H9 (cell line): ENCODE data around the gene PREX1. TPM values are rescaled to one million over a fixed set of nuclear protein-coding genes. Genes with fewer than 3 reads are reported as not detected.

ENCODE experiments used
- DNase-seq: peaks from one replicate; pipeline ENCODE4 v3.0.0-alpha.2; 2017
- H2AFZ ChIP-seq: one replicate; pipeline ENCODE4 v1.6.1; 2013; ENCODE audit warnings: mild to moderate bottlenecking, low read length, control low read depth, moderate library complexity
- H2AK5ac ChIP-seq: 2 replicates; pipeline ENCODE4 v1.6.1; 2013; ENCODE audit warnings: low read length, control low read depth, mixed read lengths; ENCODE audit not compliant: insufficient read length
- H2BK120ac ChIP-seq: one replicate; pipeline ENCODE4 v1.6.1; 2013; ENCODE audit warnings: low read depth, mild to moderate bottlenecking, low read length, control low read depth, inconsistent platforms; ENCODE audit not compliant: poor library complexity, severe bottlenecking
- H2BK12ac ChIP-seq: 2 replicates; pipeline ENCODE4 v1.6.1; 2013; ENCODE audit warnings: low read length, control low read depth, mixed read lengths, low read depth; ENCODE audit not compliant: insufficient read length
- H2BK15ac ChIP-seq: 2 replicates; pipeline ENCODE4 v1.6.1; 2013; ENCODE audit warnings: low read depth, low read length, control low read depth
- H2BK20ac ChIP-seq: one replicate; pipeline ENCODE4 v1.6.1; 2013; ENCODE audit warnings: low read depth, mild to moderate bottlenecking, low read length, control low read depth, inconsistent platforms; ENCODE audit not compliant: poor library complexity, severe bottlenecking
- H2BK5ac ChIP-seq: 2 replicates; pipeline ENCODE4 v1.6.1; 2013; ENCODE audit warnings: low read length, control low read depth, mixed read lengths; ENCODE audit not compliant: insufficient read length
- H3K14ac ChIP-seq: 2 replicates; pipeline ENCODE4 v1.6.1; 2013; ENCODE audit warnings: low read length, control low read depth; ENCODE audit not compliant: insufficient read depth
- H3K18ac ChIP-seq: 2 replicates; pipeline ENCODE4 v1.6.1; 2013; ENCODE audit warnings: low read depth, mild to moderate bottlenecking, mixed read lengths, low read length, control low read depth; ENCODE audit not compliant: insufficient read length
- H3K23ac ChIP-seq: 2 replicates; pipeline ENCODE4 v1.6.1; 2013; ENCODE audit warnings: low read length, control low read depth, mixed read lengths, low read depth; ENCODE audit not compliant: insufficient read length
- H3K23me2 ChIP-seq: 2 replicates; pipeline ENCODE4 v1.6.1; 2013; ENCODE audit warnings: low read depth, mild to moderate bottlenecking, mixed read lengths, low read length, control low read depth; ENCODE audit not compliant: insufficient read length, poor library complexity, severe bottlenecking
- H3K27ac ChIP-seq: 2 replicates; pipeline ENCODE4 v1.5.1; 2013; ENCODE audit warnings: low read length, control low read depth, mixed read lengths, low read depth; ENCODE audit not compliant: insufficient read length
- H3K27me3 ChIP-seq: 2 replicates; pipeline ENCODE4 v1.6.1; 2013; ENCODE audit warnings: low read length, control low read depth, inconsistent platforms; ENCODE audit not compliant: insufficient read depth
- H3K4ac ChIP-seq: 2 replicates; pipeline ENCODE4 v1.6.1; 2013; ENCODE audit warnings: low read depth, mild to moderate bottlenecking, control low read depth, inconsistent platforms, low read length, moderate library complexity
- H3K4me1 ChIP-seq: 2 replicates; pipeline ENCODE4 v1.6.1; 2013; ENCODE audit warnings: low read length, control low read depth, inconsistent platforms; ENCODE audit not compliant: insufficient read depth
- H3K4me2 ChIP-seq: 2 replicates; pipeline ENCODE4 v1.6.1; 2013; ENCODE audit warnings: low read length, control low read depth, mixed read lengths; ENCODE audit not compliant: insufficient read length, insufficient read depth
- H3K56ac ChIP-seq: 2 replicates; pipeline ENCODE4 v1.6.1; 2013; ENCODE audit warnings: low read depth, mild to moderate bottlenecking, mixed read lengths, low read length, control low read depth; ENCODE audit not compliant: insufficient read length
- H3K79me1 ChIP-seq: 2 replicates; pipeline ENCODE4 v1.6.1; 2013; ENCODE audit warnings: low read depth, mild to moderate bottlenecking, moderate library complexity, low read length, control low read depth, inconsistent platforms; ENCODE audit not compliant: insufficient read depth, poor library complexity, severe bottlenecking
- H3K79me2 ChIP-seq: 2 replicates; pipeline ENCODE4 v1.6.1; 2013; ENCODE audit warnings: low read length, control low read depth, inconsistent platforms; ENCODE audit not compliant: insufficient read depth
- H3K9ac ChIP-seq: 2 replicates; pipeline ENCODE4 v1.6.1; 2013; ENCODE audit warnings: low read length, control low read depth, mixed read lengths; ENCODE audit not compliant: insufficient read length; ENCODE audit errors: extremely low read depth
- H3K9me3 ChIP-seq: one replicate; pipeline ENCODE4 v1.6.1; 2013; ENCODE audit warnings: low read depth, low read length, inconsistent platforms; ENCODE audit not compliant: control insufficient read depth
- H3T11ph ChIP-seq: one replicate; pipeline ENCODE4 v1.6.1; 2013; ENCODE audit warnings: mild to moderate bottlenecking, low read length, control low read depth, inconsistent platforms
- H4K20me1 ChIP-seq: one replicate; pipeline ENCODE4 v1.6.1; 2013; ENCODE audit not compliant: control insufficient read depth, insufficient read length, insufficient read depth
- H4K5ac ChIP-seq: 2 replicates; pipeline ENCODE4 v1.6.1; 2013; ENCODE audit warnings: low read depth, mild to moderate bottlenecking, mixed read lengths, low read length, control low read depth; ENCODE audit not compliant: insufficient read length
- H4K8ac ChIP-seq: replicated peaks from 2 replicates; pipeline ENCODE4 v1.6.1; 2013; ENCODE audit warnings: low read length, control low read depth, mixed read lengths, low read depth; ENCODE audit not compliant: insufficient read length
- H4K91ac ChIP-seq: 2 replicates; pipeline ENCODE4 v1.6.1; 2013; ENCODE audit warnings: low read depth, mild to moderate bottlenecking, moderate library complexity, mixed read lengths, low read length, control low read depth; ENCODE audit not compliant: insufficient read length
- H3K27ac Mint-ChIP-seq, 3 experiments: 2 replicates in 2 of 3; 3 replicates in 1 of 3; pipeline ENCODE4 v1.8.0; 2020 to 2021; ENCODE audit warnings: mixed read lengths in 3 of 3, mild to moderate bottlenecking in 1 of 3, moderate library complexity in 1 of 3
- H3K27me3 Mint-ChIP-seq: 2 replicates; pipeline ENCODE4 v1.8.0; 2021; ENCODE audit warnings: low read depth, mild to moderate bottlenecking, moderate library complexity, mixed read lengths
- H3K36me3 Mint-ChIP-seq, 3 experiments: 2 replicates in 2 of 3; 3 replicates in 1 of 3; pipeline ENCODE4 v1.8.0; 2020 to 2021; ENCODE audit warnings: low read depth in 3 of 3, mixed read lengths in 3 of 3; ENCODE audit not compliant: insufficient read depth in 1 of 3
- H3K4me1 Mint-ChIP-seq, 2 experiments: 2 replicates each; pipeline ENCODE4 v1.8.0; 2020; ENCODE audit warnings: mixed read lengths in 2 of 2
- H3K4me3 Mint-ChIP-seq, 2 experiments: 2 replicates in 1 of 2; 3 replicates in 1 of 2; pipeline ENCODE4 v1.8.0; 2020 to 2021; ENCODE audit warnings: mild to moderate bottlenecking in 2 of 2, mixed read lengths in 2 of 2, moderate library complexity in 1 of 2
- H3K9me3 Mint-ChIP-seq, 2 experiments: 2 replicates in 1 of 2; 3 replicates in 1 of 2; pipeline ENCODE4 v1.8.0; 2020; ENCODE audit warnings: mild to moderate bottlenecking in 2 of 2, mixed read lengths in 2 of 2, moderate library complexity in 1 of 2
- WGBS: extraction: QIAGEN DNeasy Blood & Tissue Kit; methylation state at CpG from one replicate; pipeline ENCODE4 v1.1.7; 2013; ENCODE audit warnings: missing lambda C conversion rate, low lambda C conversion rate, mixed read lengths; ENCODE audit not compliant: insufficient read length; ENCODE audit errors: extremely low coverage; 5-methylcytosine and 5-hydroxymethylcytosine counted together
- total RNA-seq: library from RNA; stranded (reverse); gene quantifications from 2 replicates; pipeline ENCODE4 v1.2.1, GENCODE V29; 2021
- TF ChIP-seq, protein P1 (sequence below): fragments of 200-600 bp; sonication (generic); conservative IDR thresholded peaks from 3 replicates; pipeline ENCODE4 v1.8.0; 2021; ENCODE audit warnings: antibody characterized with exemption, mild to moderate bottlenecking

The PREX1 gene
- total RNA-seq, 1 experiment from 2014 or later = 6.6 TPM

DNA sequence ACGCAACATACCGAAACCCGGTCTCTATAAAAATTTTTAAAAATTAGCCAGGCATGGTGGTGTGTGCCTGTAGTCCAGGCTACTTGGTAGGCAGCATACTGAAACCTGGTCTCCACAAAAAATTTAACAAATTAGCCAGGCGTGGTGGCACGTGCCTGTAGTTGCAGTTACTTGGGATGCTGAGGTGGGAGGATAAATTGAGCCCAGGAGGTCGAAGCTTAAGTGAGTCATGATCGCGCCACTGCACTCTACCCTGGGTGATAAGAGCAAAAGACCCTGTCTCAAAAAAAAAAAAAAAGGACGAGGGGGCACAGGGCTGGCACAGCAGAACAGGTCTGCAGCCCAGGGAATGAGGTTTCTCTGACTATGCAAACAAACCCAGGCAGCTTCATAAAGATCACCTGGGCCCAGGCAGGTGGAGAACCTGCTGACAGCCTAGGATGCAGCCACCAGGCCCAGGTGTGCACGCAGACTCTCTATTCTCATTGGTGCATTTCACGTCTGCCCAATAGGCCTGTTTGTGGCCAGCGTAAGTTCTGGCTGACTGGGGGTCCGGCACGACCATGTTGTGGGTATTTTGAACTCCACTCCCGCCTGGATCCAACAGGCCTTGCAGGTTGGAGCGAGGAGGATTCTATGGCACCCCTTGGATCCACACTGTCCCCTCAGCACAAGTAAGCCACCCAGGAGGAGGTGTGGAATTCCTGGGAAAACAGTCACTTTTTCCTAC is 204.5 kb downstream of the PREX1 start:
- no peak overlapping the region for H2BK5ac ChIP-seq
- no peak overlapping the region for H3K4ac ChIP-seq
- H2BK15ac ChIP-seq = no peak overlapping the region
- H3K79me1 ChIP-seq = no peaks in the 10 kb centered on the region
- no peaks in the 10 kb centered on the region for H3K27me3 ChIP-seq
- no peak overlapping the region for H3K23ac ChIP-seq
- no peak overlapping the region for H2BK120ac ChIP-seq
- H2AFZ ChIP-seq = no peak overlapping the region
- H3K4me1 Mint-ChIP-seq = peaks cover 0 to 16% of the 10 kb centered on the region in 2 experiments; a peak in 1 of 4 replicates
- no peaks in the 10 kb centered on the region for H3K27me3 Mint-ChIP-seq
- no peak overlapping the region for H4K8ac ChIP-seq
- no peak overlapping the region for H3K27ac ChIP-seq
- no peaks in the 10 kb centered on the region; a peak in 1 of 7 replicates for H3K36me3 Mint-ChIP-seq
- H4K20me1 ChIP-seq = peaks cover 3% of the 10 kb centered on the region
- H3T11ph ChIP-seq = no peak overlapping the region
- no peaks in the 10 kb centered on the region; a peak in 1 of 5 replicates for H3K9me3 Mint-ChIP-seq
- no peaks in the 10 kb centered on the region for H3K23me2 ChIP-seq
- no peaks in the 10 kb centered on the region for H3K4me1 ChIP-seq
- no peak overlapping the region for H3K4me3 Mint-ChIP-seq
- H2BK20ac ChIP-seq = no peak overlapping the region
- no peak overlapping the region for H3K14ac ChIP-seq
- no peak overlapping the region for H4K91ac ChIP-seq
- H3K9ac ChIP-seq = no peak overlapping the region
- H3K56ac ChIP-seq = no peak overlapping the region
- H2BK12ac ChIP-seq = no peak overlapping the region
- no peak for DNase-seq
- WGBS = no CpG with 5 or more reads among the region's 16 CpGs
- no peaks in the 10 kb centered on the region for H3K79me2 ChIP-seq
- TF ChIP-seq, protein P1, sequence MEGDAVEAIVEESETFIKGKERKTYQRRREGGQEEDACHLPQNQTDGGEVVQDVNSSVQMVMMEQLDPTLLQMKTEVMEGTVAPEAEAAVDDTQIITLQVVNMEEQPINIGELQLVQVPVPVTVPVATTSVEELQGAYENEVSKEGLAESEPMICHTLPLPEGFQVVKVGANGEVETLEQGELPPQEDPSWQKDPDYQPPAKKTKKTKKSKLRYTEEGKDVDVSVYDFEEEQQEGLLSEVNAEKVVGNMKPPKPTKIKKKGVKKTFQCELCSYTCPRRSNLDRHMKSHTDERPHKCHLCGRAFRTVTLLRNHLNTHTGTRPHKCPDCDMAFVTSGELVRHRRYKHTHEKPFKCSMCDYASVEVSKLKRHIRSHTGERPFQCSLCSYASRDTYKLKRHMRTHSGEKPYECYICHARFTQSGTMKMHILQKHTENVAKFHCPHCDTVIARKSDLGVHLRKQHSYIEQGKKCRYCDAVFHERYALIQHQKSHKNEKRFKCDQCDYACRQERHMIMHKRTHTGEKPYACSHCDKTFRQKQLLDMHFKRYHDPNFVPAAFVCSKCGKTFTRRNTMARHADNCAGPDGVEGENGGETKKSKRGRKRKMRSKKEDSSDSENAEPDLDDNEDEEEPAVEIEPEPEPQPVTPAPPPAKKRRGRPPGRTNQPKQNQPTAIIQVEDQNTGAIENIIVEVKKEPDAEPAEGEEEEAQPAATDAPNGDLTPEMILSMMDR = no peak
- no peaks in the 10 kb centered on the region for H3K9me3 ChIP-seq
- H3K18ac ChIP-seq = no peak overlapping the region
- H3K27ac Mint-ChIP-seq = no peak overlapping the region
- no peak overlapping the region for H3K4me2 ChIP-seq
- no peak overlapping the region for H2AK5ac ChIP-seq
- H4K5ac ChIP-seq = no peak overlapping the region
